ENCODE measurements around the gene ASF1B.

GRCh38 chr19:14101003-14101545 is 35.3 kb downstream of the ASF1B start:
- TF ChIP-seq, protein P1, sequence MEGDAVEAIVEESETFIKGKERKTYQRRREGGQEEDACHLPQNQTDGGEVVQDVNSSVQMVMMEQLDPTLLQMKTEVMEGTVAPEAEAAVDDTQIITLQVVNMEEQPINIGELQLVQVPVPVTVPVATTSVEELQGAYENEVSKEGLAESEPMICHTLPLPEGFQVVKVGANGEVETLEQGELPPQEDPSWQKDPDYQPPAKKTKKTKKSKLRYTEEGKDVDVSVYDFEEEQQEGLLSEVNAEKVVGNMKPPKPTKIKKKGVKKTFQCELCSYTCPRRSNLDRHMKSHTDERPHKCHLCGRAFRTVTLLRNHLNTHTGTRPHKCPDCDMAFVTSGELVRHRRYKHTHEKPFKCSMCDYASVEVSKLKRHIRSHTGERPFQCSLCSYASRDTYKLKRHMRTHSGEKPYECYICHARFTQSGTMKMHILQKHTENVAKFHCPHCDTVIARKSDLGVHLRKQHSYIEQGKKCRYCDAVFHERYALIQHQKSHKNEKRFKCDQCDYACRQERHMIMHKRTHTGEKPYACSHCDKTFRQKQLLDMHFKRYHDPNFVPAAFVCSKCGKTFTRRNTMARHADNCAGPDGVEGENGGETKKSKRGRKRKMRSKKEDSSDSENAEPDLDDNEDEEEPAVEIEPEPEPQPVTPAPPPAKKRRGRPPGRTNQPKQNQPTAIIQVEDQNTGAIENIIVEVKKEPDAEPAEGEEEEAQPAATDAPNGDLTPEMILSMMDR (IDR thresholded peaks at IDR 0.05; ENCODE audit: low read depth, low read length, poor library complexity, severe bottlenecking): no peak
- TF ChIP-seq EZH2phosphoT487 (IDR thresholded peaks at IDR 0.05; ENCODE audit: borderline replicate concordance, low read length): no peak

All from DOHH2 (cell line).